ENCODE measurements around the gene HEY2.

DNA sequence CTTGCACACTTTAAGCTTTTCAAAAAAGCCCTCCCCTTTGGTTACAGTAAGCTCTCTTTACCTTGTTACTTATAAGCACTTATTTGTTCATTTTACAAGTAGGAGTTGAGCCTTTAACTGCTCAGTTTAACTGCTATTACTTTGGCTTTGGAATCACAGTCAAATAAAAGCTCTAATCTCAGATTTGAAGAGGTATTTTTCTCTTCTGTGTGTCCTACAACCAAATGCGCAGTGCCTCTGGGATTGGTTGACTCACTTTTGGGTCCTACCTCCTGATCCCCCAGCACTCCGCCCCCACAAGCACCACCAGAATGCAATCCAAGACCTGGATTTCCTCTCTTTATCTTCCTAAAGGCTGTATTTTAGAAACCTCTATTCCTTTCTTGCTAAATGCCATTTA lies 43.8 kb downstream of the HEY2 start:
- TF ChIP-seq, protein P1, sequence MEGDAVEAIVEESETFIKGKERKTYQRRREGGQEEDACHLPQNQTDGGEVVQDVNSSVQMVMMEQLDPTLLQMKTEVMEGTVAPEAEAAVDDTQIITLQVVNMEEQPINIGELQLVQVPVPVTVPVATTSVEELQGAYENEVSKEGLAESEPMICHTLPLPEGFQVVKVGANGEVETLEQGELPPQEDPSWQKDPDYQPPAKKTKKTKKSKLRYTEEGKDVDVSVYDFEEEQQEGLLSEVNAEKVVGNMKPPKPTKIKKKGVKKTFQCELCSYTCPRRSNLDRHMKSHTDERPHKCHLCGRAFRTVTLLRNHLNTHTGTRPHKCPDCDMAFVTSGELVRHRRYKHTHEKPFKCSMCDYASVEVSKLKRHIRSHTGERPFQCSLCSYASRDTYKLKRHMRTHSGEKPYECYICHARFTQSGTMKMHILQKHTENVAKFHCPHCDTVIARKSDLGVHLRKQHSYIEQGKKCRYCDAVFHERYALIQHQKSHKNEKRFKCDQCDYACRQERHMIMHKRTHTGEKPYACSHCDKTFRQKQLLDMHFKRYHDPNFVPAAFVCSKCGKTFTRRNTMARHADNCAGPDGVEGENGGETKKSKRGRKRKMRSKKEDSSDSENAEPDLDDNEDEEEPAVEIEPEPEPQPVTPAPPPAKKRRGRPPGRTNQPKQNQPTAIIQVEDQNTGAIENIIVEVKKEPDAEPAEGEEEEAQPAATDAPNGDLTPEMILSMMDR (conservative IDR thresholded peaks at IDR 0.05; ENCODE audit: low read length) = no peak
- TF ChIP-seq EZH2phosphoT487 (IDR thresholded peaks at IDR 0.05; ENCODE audit: borderline replicate concordance) = no peak

All from Loucy (cell line).